Pulmonary artery endothelial cell (primary cell): ENCODE data around the gene ZNF587. TPM values are rescaled to one million over a fixed set of nuclear protein-coding genes. Genes with fewer than 3 reads are reported as not detected.
"Not testable (repeated sequence)": the region's sequence is repeated elsewhere in the genome, so short reads cannot be mapped to it uniquely, and the experiment has no call there.

ENCODE experiments used
- DNase-seq: peaks from one replicate; pipeline ENCODE4 v3.0.0-alpha.2; 2011; ENCODE audit warnings: low read depth, low spot score
- total RNA-seq: library from RNA; depleted of rRNA; stranded (reverse); fragments of >200 nt; gene quantifications from 2 replicates; pipeline ENCODE4 v1.2.3, GENCODE V29; 2014

The ZNF587 gene
- total RNA-seq: 20.7 and 21.5 TPM in 2 replicates

DNA sequence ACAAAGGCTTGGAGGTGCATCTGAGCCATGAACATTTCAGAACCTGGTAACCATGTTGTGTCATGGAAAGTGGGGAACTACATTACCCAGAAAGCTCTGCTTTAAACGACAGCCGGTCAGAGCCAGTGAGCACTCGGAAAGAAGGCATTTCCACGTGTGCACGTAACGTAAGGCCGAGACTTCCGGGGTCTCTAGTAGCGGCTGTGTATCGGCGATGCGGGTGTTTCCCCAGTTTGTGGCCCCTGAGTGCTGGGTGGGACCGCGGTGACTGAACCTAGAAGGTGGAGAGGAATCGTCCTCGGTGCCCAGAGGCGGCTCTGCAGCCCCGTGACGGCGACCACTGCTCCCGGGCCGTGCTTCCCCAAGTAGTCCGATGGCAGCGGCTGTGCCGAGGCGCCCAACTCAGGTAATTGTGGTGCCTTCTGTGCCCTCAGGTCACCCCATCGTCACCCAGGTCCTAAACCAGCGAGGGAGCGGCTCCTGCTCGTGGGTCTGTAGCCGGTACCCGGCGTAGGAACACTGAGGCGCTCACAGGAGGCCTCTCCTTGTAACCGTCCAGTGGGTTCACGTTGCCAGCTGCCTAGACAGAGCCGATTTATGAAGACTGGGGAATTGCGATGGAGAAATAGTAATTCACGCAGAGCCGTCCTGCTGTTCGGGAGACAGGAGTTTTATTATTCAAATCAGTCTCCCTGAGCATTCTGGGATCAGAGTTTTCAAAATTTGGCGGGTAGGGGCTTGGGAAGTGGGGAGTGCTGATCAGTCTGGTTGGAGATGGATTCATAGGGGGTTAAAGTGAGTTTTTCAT, at the start of gene ZNF587:
Gene ZNF587 (plus strand): TSS at position 194 of the 808 bp plus-strand sequence. CDS start 180 bp downstream, at position 374.
- DNase-seq: peak; percentile 43

DNA sequence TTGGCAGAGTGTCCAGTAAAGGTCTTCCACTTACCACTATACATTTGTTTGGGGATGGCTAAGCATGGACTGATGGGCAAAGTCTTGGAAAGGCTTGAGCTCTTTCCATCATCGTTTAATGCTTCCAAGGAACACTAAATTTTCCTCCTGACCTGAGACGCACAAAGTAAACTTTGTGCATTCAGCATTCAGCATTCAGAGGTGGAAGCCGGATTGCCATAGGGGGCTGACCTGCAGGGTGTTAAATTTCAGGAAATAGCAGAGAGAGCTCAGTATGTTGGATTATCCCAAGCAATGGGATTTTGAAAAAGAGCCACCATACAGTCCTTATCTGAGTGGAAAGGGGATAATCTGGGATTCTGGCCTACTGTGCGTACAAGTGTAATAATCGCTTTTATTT, 49.0 kb upstream of the ZNF587 start:
- DNase-seq: no peak

DNA sequence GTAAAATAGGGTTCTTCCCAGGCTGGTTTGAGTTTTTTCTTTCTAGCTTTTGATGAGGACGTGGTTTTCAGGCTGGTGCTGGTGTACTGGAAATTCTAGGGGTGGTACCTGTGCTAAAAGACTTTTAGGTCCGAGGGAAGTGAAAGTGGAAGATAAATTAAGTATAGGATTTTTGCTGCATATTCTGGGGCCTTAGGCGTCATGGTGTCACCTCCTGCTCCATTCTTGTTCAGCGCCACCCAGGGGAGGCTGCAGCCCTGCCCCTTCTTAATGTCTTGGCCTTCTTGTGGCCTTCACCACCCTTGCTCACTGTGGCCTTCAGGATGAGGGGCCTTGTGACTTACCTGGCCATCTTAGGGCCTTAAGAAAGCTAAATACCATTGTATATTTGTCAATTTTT, 47.4 kb upstream of the ZNF587 start:
- DNase-seq: no peak

DNA sequence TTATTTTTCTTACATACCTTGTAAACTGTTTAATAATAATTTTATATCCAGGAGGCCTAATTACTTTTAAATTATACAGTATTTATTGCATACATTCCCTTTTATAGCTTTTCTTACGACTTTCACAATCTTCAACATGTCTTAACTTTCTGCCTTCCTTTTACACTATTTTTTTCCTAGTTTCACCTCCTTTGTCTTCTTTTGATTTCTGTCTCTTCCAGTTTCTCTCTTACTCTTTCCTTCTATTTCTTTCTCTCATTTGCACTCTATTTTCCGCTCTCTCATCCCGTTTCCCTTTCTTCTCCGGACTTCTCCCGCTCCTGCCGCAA, 46.4 kb upstream of the ZNF587 start:
- DNase-seq: no peak

DNA sequence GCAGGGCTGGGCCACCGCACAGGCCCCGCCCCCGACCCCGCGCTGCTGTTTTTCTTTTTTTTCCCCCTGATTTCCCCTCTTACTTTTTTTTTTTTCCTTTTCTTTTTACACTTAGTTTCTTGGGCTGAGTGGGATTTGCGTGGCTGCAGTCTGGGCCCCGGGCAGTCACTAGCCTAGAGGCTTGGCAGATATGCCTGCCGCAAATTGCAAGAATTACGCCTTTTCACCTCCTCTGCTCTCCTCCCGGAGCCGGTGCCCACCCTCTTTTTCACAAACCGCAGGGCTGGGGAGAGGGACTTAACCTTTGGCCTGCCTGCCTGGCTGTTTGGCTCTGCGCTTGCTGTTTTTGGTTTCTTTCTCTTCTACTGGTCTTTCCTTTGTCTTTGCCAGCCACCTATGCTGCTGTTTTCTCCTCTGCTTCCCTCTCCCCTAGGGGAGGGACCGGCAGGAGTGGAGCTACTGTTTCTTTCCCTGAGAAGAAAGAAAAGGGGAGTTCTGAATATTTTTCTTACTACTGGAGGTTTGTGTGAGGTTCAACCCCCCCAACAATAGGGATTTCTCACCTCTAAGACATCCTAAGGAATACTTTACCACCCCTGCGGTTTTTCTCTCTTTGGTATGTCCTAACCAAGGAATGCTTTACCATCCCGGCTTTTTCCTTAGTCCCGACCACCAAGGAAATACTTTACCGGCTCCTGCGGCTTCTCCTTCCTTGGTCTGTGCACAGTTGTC, 45.9 kb upstream of the ZNF587 start:
- no peak for DNase-seq

DNA sequence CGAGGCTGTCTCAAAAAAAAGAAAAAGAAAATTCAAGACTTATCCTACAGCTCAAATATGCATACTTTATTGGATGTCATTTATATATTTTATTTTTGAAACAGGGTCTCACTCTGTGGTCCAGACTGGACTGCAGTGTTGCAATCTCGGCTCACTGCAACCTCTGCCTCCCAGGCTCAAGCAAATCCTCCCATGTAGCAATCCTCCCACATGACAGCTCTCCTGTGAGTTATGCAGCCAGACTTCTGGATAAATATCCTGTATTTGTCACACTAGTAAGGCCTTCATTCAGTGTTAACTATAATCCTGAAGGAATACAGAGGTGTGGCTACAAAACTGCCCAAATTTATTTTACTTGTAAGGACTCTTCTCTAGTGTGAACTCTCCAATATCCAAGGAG, 42.1 kb upstream of the ZNF587 start:
- DNase-seq: no peak

DNA sequence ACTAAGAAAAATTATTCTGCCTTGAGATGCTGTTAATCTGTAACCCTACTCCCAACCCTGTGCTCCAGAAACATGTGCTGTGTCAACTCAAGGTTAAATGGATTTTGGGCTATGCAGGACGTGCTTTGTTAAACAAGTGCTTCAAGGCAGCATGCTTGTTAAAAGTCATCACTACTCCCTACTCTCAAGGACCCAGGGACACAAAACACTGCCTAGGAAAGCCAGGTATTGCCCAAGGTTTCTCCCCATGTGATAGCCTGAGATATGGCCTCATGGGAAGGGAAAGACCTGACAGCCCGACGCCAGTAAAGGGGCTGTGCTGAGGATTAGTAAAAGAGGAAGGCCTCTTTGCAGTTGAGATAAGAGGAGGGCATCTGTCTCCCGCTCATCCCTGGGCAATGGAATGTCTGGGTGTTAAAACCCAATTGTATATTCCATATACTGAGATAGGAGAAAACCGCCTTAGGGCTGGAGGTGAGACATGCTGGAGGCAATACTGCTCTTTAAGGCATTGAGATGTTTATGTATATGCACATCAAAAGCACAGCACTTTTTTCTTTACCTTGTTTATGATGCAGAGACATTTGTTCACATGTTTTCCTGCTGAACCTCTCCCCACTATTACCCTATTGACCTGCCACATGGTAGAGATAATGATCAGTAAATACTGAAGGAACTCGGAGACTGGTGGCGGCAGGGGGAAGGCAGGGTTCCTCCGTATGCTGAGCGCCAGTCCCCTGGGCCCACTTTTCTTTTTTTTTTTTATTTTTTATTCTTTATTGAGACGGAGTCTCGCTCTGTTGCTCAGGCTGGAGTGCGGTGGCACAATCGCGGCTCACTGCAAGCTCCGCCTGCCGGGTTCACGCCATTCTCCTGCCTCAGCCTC, 39.0 kb upstream of the ZNF587 start:
- not testable (repeated sequence) for DNase-seq

DNA sequence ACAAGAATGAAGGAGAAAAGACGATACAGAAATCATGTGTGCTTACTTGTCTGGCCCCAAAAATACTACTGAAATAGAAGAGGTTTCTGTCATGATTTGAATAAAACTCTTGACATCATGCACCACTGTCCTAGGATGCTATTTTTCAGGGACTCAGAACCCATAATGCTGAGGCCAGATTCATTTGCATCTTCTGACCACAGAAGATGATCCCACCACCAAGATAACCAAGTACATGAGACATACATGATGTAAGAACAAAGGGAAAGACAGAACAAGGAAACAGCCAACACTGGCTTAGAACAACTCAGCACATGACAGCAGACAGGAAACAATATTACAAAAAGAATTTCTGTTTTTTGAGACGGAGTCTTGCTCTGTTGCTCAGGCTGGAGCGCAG, 37.4 kb upstream of the ZNF587 start:
- no peak for DNase-seq

DNA sequence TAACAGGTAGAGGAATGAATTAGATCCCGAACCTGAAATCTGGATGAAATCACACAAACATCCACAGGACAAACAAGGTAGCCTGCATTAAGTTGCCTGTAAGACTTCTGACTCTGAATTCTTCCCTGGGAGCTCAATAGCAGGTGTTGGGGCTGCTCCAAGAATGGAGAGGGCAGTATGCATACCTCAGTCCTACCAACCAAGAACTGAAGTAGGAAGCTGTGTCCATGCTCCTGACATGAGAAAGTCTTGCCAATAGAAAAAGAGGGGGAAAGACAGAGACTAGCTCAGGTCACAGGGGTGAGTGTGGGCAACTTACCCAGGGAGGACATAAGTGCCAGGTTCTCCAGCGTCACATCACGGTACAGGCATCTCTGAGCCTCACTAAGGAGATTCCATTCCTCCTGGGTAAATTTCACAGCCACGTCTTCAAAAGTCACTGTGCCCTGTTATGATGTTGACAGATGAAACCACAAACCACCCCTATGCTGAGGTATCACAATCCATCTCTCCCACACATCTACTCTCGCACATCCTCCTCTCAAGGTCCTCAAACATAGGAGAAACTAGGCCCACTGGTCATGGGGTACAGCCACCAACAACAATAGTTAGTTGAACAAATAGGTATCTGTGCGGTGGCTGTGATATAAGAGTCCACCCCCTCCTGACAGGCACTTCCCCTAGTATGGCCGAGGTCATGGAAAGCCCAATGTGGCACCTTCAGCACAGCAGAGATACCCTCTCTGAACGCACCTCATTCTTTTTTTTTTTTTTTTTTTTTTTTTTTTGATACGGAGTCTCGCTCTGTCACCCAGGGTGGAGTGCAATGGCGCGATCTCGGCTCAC, 36.5 kb upstream of the ZNF587 start:
- DNase-seq: not testable (repeated sequence)

DNA sequence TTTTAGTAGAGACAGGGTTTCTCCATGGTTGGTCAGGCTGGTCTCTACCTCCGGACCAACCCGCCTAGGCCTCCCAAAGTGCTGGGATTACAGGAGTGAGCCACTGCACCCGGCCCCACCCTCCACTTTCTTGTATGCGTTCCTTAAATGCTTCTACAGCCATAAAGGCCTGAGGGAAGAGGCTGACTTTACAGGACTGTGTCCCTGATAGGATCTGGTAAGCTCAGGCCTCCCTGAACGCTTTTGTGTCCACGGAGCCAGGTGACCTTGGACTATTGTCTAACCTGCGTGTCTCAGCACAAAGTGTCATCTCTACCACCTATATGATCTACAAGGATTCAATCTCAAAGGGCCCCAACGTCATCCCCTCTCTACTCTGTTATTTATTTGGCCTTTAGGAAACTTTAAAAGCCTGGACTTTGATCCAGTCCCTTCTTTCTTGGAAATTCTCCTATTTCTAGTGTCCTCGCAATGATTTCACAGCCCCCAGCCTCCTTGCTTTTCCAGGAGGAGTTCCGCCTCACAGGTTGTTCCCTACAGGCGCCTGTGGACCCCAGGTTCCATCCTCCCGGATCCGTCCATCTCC, 35.6 kb upstream of the ZNF587 start:
- DNase-seq: no peak

DNA sequence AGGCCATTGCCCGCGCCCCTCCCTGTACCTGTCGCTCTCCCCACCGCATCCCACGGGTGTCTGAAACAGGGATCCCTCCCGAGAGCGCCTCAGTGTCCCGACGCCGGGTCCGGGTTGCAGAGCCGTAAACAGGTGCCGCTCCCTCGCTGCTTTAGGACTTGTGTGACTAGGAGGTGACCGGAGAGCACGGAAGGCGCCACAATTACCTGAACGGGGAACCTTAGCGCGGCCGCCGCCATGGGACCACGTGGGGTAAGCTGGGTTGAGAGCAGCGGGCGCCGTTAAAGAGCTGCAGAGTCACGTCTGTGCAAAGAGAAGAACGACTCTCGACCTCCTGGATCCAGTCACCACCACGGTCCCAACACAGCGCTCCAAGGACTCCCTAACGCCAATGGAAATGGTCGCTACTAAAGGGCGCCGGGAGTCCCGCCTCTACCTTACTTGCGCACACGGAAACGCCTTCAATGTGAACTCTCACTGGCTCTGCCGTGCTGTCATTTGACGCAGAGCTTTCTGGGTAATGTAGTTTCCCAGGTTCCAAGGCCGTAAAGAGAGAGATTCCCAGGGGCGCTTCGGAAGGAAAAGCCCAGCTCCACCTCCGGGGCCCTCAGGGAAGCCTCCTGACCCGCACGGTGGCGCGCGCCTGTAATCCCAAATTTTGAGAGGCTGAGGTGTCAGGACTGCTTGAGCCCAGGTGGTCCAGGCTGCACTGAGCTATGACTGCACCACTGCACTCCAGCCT, 35.0 kb upstream of the ZNF587 start, which contains the start of gene ZNF552:
Gene ZNF552 (minus strand): TSS at position 409 of the 742 bp plus-strand sequence. CDS start 170 bp downstream, at position 239.
- peak; percentile 74 for DNase-seq

DNA sequence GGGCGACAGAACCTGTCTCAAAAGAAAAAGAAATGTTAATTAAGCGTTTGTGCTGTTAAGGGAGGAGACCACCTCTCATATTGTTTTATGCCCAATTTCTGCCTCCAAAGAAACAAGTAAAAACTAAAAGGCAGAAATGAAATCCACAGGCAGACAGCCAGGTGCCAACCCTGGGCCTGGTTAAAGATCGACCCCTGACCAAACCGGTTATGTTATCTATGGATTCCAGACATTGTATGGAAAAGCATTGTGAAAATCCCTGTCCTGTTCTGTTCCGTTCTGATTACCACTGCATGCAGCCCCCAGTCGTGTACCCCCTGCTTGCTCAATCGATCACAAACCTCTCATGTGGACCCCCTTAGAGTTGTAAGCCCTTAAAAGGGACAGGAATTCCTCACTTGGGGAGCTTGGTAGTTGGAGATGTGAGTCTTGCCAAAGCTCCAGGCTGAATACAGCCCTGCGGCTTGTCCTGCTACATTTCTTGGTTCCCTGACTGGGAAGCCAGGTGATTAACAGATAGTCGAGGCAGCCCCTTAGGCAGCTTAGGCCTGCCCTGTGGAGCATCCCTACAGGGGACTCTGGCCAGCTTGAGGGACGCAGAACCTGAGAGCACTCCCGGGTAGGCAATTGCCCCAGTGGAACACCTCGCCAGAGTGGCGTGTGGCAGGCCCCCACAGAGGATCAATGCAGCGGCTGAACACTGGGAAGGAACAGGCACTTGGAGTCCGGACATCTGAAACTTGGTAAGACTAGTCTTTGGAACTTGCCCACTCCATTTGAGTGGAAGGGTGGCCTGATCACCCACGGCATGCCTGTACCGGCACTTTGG, 34.2 kb upstream of the ZNF587 start:
- no peak for DNase-seq

DNA sequence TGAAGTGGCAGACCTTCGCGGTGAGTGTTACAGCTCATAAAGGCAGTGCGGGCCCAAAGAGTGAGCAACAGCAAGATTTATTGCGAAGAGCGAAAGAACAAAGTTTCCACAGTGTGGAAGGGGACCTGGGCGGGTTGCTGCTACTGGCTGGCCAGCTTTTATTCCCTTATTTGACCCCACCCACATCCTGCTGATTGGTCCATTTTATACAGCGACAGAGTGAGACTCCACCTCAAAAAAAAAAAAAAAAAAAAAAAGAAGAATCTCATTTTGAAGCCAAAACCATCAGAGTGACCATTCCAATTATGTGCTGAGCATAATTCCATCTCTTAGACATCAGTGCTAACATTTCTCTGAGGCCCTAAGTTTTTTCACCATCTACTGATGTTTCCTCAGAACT, 33.0 kb upstream of the ZNF587 start:
- no peak for DNase-seq

DNA sequence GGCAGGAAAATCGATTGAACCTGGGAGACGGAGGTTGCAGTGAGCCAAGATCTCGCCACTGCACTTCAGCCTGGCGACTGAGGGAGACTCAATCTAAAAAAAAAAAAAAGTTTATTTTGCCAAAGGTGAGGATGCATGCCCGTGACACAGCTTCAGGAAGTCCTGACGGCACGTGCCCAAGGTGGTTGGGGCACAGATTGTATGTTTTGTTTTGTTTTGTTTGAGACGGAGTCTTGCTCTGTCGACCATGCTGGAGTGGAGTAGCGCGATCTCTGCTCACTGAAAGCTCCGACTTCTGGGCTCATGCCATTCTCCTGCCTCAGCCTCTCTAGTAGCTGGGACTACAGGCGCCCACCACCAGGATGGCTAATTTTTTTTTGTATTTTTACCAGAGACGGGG, 31.7 kb upstream of the ZNF587 start:
- DNase-seq: no peak

DNA sequence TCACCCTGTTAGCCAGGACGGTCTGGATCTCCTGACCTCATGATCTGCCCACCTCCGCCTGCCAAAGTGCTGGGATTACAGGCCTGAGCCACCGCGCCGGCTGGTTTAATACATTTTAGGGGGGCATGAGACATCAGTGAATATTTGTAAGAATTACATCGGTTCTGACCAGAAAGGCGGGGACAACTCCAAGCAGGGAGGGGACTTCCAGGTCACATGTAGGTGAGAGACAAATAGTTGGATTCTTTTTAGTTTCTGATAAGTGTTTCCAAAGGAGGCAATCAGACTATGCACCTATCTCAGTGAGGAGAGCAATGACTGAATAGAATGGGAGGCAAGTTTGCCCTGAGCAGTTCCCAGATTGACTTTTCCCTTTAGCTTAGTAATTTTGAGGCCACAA, 31.3 kb upstream of the ZNF587 start:
- no peak for DNase-seq

DNA sequence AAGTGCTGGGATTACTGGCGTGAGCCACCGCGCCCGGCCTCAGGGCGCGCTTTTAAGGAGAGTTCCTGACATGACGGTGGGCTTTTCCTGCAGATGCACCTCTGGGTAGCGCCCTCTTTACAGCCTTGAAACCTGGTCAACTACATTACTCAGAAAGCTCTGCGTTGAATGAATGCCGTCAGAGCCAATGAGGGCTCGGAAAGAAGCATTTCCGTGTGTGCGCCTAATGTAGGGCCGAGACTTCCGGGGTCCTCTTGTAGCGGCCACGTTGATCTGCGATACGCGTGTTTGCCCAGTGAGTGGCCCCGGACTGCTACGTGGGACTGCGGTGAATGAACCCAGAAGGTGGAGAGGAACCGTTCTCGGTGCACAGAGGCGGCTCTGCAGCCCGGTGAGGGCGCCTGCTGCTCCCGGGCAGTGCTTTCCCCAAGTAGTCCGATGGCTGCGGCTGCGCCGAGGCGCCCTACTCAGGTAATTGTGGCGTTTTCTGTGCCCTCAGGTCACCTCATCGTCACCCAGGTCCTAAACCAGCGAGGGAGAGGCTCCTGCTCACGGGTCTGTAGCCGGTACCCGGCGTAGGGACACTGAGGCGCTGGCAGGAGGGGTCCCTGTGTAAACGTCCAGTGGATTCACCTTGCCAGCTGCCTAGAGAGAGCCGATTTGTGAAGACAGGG, 30.0 kb upstream of the ZNF587 start:
- peak; percentile 53 for DNase-seq

DNA sequence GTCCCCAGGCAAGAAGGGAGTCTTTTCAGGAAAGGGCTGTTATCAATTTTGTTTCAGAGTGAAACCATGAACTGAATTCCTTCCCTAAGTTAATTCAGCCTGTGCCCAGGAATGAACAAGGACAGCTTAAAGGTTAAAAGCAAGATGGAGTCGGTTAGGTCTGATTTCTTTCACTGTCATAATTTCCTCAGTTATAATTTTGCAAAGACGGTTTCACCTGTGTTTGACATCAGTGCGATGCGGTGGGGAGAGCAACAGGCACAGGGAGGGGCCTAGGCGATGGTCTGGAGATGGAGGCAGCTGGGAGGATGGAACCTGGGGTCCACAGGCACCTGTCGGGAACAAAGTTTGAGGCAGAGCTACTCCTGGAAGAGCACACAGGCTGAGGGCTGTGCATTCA, 29.1 kb upstream of the ZNF587 start:
- no peak for DNase-seq

DNA sequence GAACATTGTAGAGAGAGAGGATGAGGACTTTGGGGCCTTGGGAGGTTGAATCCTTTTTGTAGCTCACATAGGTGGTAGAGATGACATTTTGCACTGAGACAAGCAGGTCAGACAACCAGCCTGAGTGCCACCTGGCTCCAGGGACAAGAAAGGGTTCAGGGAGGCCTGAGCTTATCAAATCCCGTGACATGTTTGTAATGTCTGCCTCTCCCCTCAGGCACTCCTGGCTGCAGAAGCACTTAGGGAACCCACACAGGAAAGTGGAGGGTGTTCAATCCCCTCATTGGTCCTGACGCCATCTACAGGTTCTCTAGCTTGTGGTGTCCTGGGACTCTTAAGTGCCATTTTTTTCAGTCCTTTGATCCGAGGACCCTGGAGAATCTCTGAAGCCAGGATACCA, 28.6 kb upstream of the ZNF587 start:
- not testable (repeated sequence) for DNase-seq
